Thymus (tissue), 11 donors: ENCODE results near the gene METTL16. TPM values are rescaled to one million over a fixed set of nuclear protein-coding genes. Genes with fewer than 3 reads are reported as not detected.

ENCODE experiments used
- DNase-seq, 9 donors: peaks; one replicate each; pipeline ENCODE4 v3.0.0-alpha.2; 2013; ENCODE audit warnings: low spot score in 9 of 9, low read depth in 6 of 9, missing footprints in 1 of 9
- H3K27ac ChIP-seq, 2 donors: one replicate each; pipeline ENCODE4 v1.5.1; 2013; ENCODE audit warnings: control low read depth in 1 of 2, low read depth in 1 of 2, low read length in 1 of 2, mild to moderate bottlenecking in 1 of 2, moderate library complexity in 1 of 2
- H3K27me3 ChIP-seq, 2 donors: one replicate each; pipeline ENCODE4 v1.5.1; 2013; ENCODE audit warnings: low read length in 1 of 2; ENCODE audit not compliant: control insufficient read depth in 2 of 2, insufficient read depth in 1 of 2
- H3K36me3 ChIP-seq, 2 donors: one replicate each; pipeline ENCODE4 v1.5.1; 2013; ENCODE audit warnings: low read length in 1 of 2, mild to moderate bottlenecking in 1 of 2, moderate library complexity in 1 of 2; ENCODE audit not compliant: control insufficient read depth in 2 of 2, insufficient read depth in 2 of 2
- H3K4me1 ChIP-seq, 2 donors: one replicate each; pipeline ENCODE4 v1.5.1; 2013; ENCODE audit warnings: low read length in 2 of 2; ENCODE audit not compliant: control insufficient read depth in 2 of 2, insufficient read depth in 2 of 2
- H3K4me3 ChIP-seq, 2 donors: one replicate each; pipeline ENCODE4 v1.5.1; 2013; ENCODE audit warnings: low read length in 2 of 2, control low read depth in 1 of 2, mild to moderate bottlenecking in 1 of 2
- H3K9me3 ChIP-seq, 2 donors: one replicate each; pipeline ENCODE4 v1.5.1; 2013; ENCODE audit warnings: low read length in 1 of 2, mild to moderate bottlenecking in 1 of 2; ENCODE audit not compliant: control insufficient read depth in 2 of 2, insufficient read depth in 1 of 2
- WGBS: extraction: QIAGEN DNeasy Blood & Tissue Kit; methylation state at CpG from one replicate; pipeline ENCODE4 v1.1.7; 2013; 5-methylcytosine and 5-hydroxymethylcytosine counted together
- polyA plus RNA-seq: library from polyadenylated mRNA; stranded (reverse); fragments of 200-250 nt; gene quantifications from one replicate; pipeline ENCODE4 v1.2.3, GENCODE V29; 2013
- total RNA-seq: library from RNA; stranded (reverse); fragments of 120-200 nt; gene quantifications from one replicate; pipeline ENCODE4 v1.2.4, GENCODE V29; 2013
- donor health status: healthy.

METTL16 gene
- total and polyA plus RNA-seq, 2 donors, result 19.2 to 37.1 TPM

- H3K9me3 ChIP-seq, result no peaks in the 10 kb centered on the region
- WGBS, result 97% methylated on average over 30 of the region's 30 CpGs
- no peaks in the 10 kb centered on the region for H3K27me3 ChIP-seq
- DNase-seq, result no peak
- no peak overlapping the region for H3K4me3 ChIP-seq
- H3K36me3 ChIP-seq, result peaks cover 22 to 37% of the 10 kb centered on the region in 2 donors
- no peak overlapping the region for H3K27ac ChIP-seq
- no peaks in the 10 kb centered on the region for H3K4me1 ChIP-seq
These were observed 140.2 kb downstream of the METTL16 start for GRCh38 chr17:2371183-2372130.

GRCh38 chr17:2370211-2370589 is 141.5 kb downstream of the METTL16 start:
- H3K4me3 ChIP-seq, result no peak overlapping the region
- WGBS, result 97% methylated on average over 11 of the region's 11 CpGs
- H3K27me3 ChIP-seq, result no peaks in the 10 kb centered on the region
- H3K36me3 ChIP-seq, result peaks cover 22 to 28% of the 10 kb centered on the region in 2 donors
- H3K9me3 ChIP-seq, result no peaks in the 10 kb centered on the region
- H3K4me1 ChIP-seq, result no peaks in the 10 kb centered on the region
- no peak overlapping the region for H3K27ac ChIP-seq
- DNase-seq, result no peak

DNA sequence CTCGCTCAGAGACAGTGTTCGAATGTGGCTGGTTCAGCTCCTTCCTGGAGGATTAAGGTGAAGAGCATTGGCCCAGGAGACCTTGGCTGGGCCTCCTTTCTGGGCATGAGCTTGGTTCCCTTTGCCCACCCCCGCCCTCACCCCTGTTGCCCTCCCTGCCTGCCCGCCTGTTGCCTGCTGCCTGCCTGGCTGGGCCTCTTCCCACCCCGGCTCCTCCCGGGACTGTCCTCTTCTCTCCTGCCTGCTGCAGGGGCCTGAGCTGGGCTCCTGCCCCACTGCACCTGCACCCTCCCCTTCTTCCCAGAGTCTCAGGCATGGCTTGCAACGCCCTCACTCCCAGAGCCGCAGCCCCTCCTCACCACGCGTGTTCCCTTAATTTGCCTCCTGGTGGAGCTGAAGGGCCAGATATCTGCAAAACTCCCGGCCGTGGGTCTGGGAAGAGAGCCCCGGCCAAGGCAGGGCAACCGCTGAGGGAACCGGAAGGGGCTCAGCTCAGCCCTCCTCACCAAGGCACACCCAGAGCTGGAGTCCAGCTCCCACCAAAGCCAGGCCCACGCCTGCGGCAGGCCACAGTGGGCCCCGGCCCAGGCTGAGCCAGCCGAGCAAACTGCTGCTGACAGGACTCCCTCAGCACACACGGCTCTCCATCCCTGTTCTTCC is 142.0 kb downstream of the METTL16 start:
- Histone ChIP-seq H3K27me3 (no peaks in the 10 kb centered on the region), H3K4me1 (no peaks in the 10 kb centered on the region), H3K36me3 (peaks cover 27 to 32% of the 10 kb centered on the region in 2 donors), H3K27ac (no peak overlapping the region), H3K4me3 (no peak overlapping the region), H3K9me3 (no peaks in the 10 kb centered on the region)
- no peak for DNase-seq
- WGBS, result 94% methylated on average over 20 of the region's 20 CpGs

GRCh38 chr17:2369039-2369438 is 142.6 kb downstream of the METTL16 start:
- WGBS, result 96% methylated on average over 5 of the region's 5 CpGs
- Histone ChIP-seq H3K9me3 (no peaks in the 10 kb centered on the region), H3K27me3 (no peaks in the 10 kb centered on the region), H3K27ac (no peak overlapping the region), H3K36me3 (peaks cover 34 to 37% of the 10 kb centered on the region in 2 donors), H3K4me3 (no peak overlapping the region), H3K4me1 (no peaks in the 10 kb centered on the region)
- no peak for DNase-seq

DNA sequence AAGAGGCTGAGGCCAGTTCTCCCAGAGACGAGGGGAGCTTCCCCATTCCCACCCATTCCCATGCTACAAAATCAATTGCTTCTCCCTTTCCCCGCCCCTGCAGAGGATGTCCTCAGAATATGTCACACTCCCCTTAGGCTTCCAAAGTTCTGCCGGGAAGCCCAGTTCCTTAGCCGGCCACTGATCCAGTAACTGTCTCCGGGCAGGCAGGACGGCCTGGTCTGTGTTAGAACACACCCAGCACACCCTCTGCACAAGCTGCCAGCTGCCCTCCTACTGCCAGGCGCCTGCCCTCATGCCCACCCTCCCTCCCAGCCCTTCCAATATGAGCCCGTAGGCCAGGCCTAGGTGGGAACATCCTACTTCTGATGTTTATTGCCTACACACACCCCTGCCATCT is 143.3 kb downstream of the METTL16 start:
- Histone ChIP-seq H3K4me3 (no peak overlapping the region), H3K9me3 (no peaks in the 10 kb centered on the region), H3K27ac (no peak overlapping the region), H3K36me3 (peaks cover 36 to 41% of the 10 kb centered on the region in 2 donors), H3K27me3 (no peaks in the 10 kb centered on the region), H3K4me1 (no peaks in the 10 kb centered on the region)
- no peak for DNase-seq
- WGBS, result 96% methylated on average over 8 of the region's 8 CpGs

- Histone ChIP-seq H3K4me3 (no peak overlapping the region), H3K27ac (no peak overlapping the region), H3K9me3 (no peaks in the 10 kb centered on the region), H3K36me3 (peaks cover 36 to 39% of the 10 kb centered on the region in 2 donors), H3K4me1 (no peaks in the 10 kb centered on the region), H3K27me3 (no peaks in the 10 kb centered on the region)
- WGBS, result 97% methylated on average over 26 of the region's 26 CpGs
- no peak for DNase-seq
These were observed 144.8 kb downstream of the METTL16 start for GRCh38 chr17:2366747-2367494.

Other genes with a start within 250 kb of the METTL16 start
- 31.0 TPM for gene SMG6, start 208.1 kb downstream of the METTL16 start, total RNA-seq
- 30.0 TPM for gene SMG6, start 208.1 kb downstream of the METTL16 start, polyA plus RNA-seq
- 8.7 TPM for gene SRR, start 207.9 kb downstream of the METTL16 start, total RNA-seq
- gene SRR, start 207.9 kb downstream of the METTL16 start, polyA plus RNA-seq, result 8.3 TPM
- 18.3 TPM for gene TSR1, start 175.4 kb downstream of the METTL16 start, total RNA-seq
- gene TSR1, start 175.4 kb downstream of the METTL16 start, polyA plus RNA-seq, result 12.4 TPM
- 25.3 TPM for gene SGSM2, start 174.4 kb downstream of the METTL16 start, total RNA-seq
- 100 TPM for gene SGSM2, start 174.4 kb downstream of the METTL16 start, polyA plus RNA-seq
- gene MNT, start 110.8 kb downstream of the METTL16 start, total RNA-seq, result 2.4 TPM
- gene MNT, start 110.8 kb downstream of the METTL16 start, polyA plus RNA-seq, result 9.8 TPM
- 52.2 TPM for gene PAFAH1B1, start 81.8 kb upstream of the METTL16 start, total RNA-seq
- gene PAFAH1B1, start 81.8 kb upstream of the METTL16 start, polyA plus RNA-seq, result 52.1 TPM
- gene CLUH, start 199.9 kb upstream of the METTL16 start, total RNA-seq, result 7.4 TPM
- gene CLUH, start 199.9 kb upstream of the METTL16 start, polyA plus RNA-seq, result 26.1 TPM
- not detected for gene CCDC92B, start 237.8 kb upstream of the METTL16 start, total RNA-seq
- gene CCDC92B, start 237.8 kb upstream of the METTL16 start, polyA plus RNA-seq, result 0.11 TPM